ENCODE data around the gene REEP1. TPM values are rescaled to one million over a fixed set of nuclear protein-coding genes. Genes with fewer than 3 reads are reported as not detected.

The REEP1 gene
- polyA plus RNA-seq, 1 donor (not counting 4 experiments of a cell fraction or from before 2014, with no cell fraction given) = 0.30 TPM

DNA sequence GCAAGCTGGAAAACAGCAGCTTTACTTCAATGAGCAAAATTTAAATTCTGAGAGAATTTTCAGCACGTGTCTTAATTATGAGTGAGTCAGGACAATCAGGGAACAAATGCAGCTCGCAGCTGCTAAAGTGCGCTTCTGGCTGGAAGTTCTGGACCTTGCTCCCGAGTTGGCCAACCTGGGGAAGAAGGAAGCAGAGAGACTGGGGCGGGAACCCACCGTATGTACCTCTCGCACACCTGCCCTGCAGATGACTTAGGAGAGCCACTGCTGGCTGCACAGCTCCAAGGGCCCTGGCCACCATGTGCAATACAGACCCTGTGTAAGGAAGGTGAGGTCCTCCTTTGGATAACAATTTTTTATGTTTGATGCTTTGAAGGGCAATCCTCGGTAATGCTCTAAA lies 42.4 kb downstream of the REEP1 start:
- dilution Hi-C loops (cut with MboI; ENCODE audit: extremely low pct_ligation_motif_present, low sequenced_read_pairs) = no loop called here
- Histone ChIP-seq H3K4me2 (ENCODE audit: control insufficient read depth, extremely low read depth, insufficient read depth, low read depth, low read length) (no peak overlapping the region), H3K4me1 (ENCODE audit: control insufficient read depth, extremely low read depth, insufficient read depth, low read length) (no peaks in the 10 kb centered on the region), H2AFZ (ENCODE audit: control insufficient read depth, low read length) (no peak overlapping the region), H3K27ac (ENCODE audit: control insufficient read depth, insufficient read depth, low read length) (no peak overlapping the region), H4K20me1 (ENCODE audit: control insufficient read depth, extremely low read depth, insufficient read depth, low read length) (no peaks in the 10 kb centered on the region), H3K36me3 (ENCODE audit: control insufficient read depth in 2 of 2, extremely low read depth in 1 of 2, insufficient read depth in 2 of 2, low read length in 2 of 2) (no peaks in the 10 kb centered on the region), H3K27me3 (ENCODE audit: control insufficient read depth, extremely low read depth, insufficient read depth, low read length) (peaks cover 11% of the 10 kb centered on the region), H3K9me1 (ENCODE audit: control insufficient read depth, extremely low read depth, insufficient read depth, low read length) (no peaks in the 10 kb centered on the region), H3K9me3 (ENCODE audit: control insufficient read depth, low read depth, low read length) (no peaks in the 10 kb centered on the region), H3K79me2 (ENCODE audit: control insufficient read depth, insufficient read depth, low read length) (no peaks in the 10 kb centered on the region), H3K4me3 (ENCODE audit: control insufficient read depth in 2 of 3, extremely low read depth in 1 of 3, insufficient read depth in 2 of 3, low read depth in 1 of 3, low read length in 3 of 3) (no peak overlapping the region), H3K9ac (ENCODE audit: control insufficient read depth, extremely low read depth, insufficient read depth, low read length) (no peak overlapping the region)
- DNase-seq (ENCODE audit: low read depth, low spot score) = no peak
- no peak for TF ChIP-seq EZH2 (IDR thresholded peaks at IDR 0.05; ENCODE audit: low read length)
- no peak for TF ChIP-seq CTCF (optimal IDR thresholded peaks at IDR 0.05 in 1 of 3, IDR thresholded peaks at IDR 0.05 in 1 of 3, conservative IDR thresholded peaks at IDR 0.05 in 1 of 3; ENCODE audit: extremely low read depth in 1 of 3, insufficient read depth in 2 of 3, low read length in 3 of 3)
- no peak for FAIRE-seq

- Histone ChIP-seq H3K9ac (ENCODE audit: control insufficient read depth, extremely low read depth, insufficient read depth, low read length) (no peak overlapping the region), H3K27ac (ENCODE audit: control insufficient read depth, insufficient read depth, low read length) (no peak overlapping the region), H2AFZ (ENCODE audit: control insufficient read depth, low read length) (no peak overlapping the region), H3K36me3 (ENCODE audit: control insufficient read depth in 2 of 2, extremely low read depth in 1 of 2, insufficient read depth in 2 of 2, low read length in 2 of 2) (no peaks in the 10 kb centered on the region), H4K20me1 (ENCODE audit: control insufficient read depth, extremely low read depth, insufficient read depth, low read length) (no peaks in the 10 kb centered on the region), H3K4me1 (ENCODE audit: control insufficient read depth, extremely low read depth, insufficient read depth, low read length) (no peaks in the 10 kb centered on the region), H3K27me3 (ENCODE audit: control insufficient read depth, extremely low read depth, insufficient read depth, low read length) (peaks cover 11% of the 10 kb centered on the region), H3K4me3 (ENCODE audit: control insufficient read depth in 2 of 3, extremely low read depth in 1 of 3, insufficient read depth in 2 of 3, low read depth in 1 of 3, low read length in 3 of 3) (no peak overlapping the region), H3K4me2 (ENCODE audit: control insufficient read depth, extremely low read depth, insufficient read depth, low read depth, low read length) (no peak overlapping the region), H3K9me3 (ENCODE audit: control insufficient read depth, low read depth, low read length) (no peaks in the 10 kb centered on the region), H3K79me2 (ENCODE audit: control insufficient read depth, insufficient read depth, low read length) (no peaks in the 10 kb centered on the region), H3K9me1 (ENCODE audit: control insufficient read depth, extremely low read depth, insufficient read depth, low read length) (no peaks in the 10 kb centered on the region)
- FAIRE-seq (no peak), DNase-seq (ENCODE audit: low read depth, low spot score) (no peak)
- dilution Hi-C loops (cut with MboI; ENCODE audit: extremely low pct_ligation_motif_present, low sequenced_read_pairs) = no loop called here
- TF ChIP-seq EZH2 (IDR thresholded peaks at IDR 0.05; ENCODE audit: low read length) (no peak), CTCF (optimal IDR thresholded peaks at IDR 0.05 in 1 of 3, IDR thresholded peaks at IDR 0.05 in 1 of 3, conservative IDR thresholded peaks at IDR 0.05 in 1 of 3; ENCODE audit: extremely low read depth in 1 of 3, insufficient read depth in 2 of 3, low read length in 3 of 3) (no peak)
Measured at GRCh38 chr2:86293612-86294011, 43.8 kb downstream of the REEP1 start.

All from keratinocyte (primary cell).